Urothelium cell line (cell line): ENCODE results near the gene GALR1.
"Not testable (repeated sequence)": the region's sequence is repeated elsewhere in the genome, so short reads cannot be mapped to it uniquely, and the experiment has no call there.

Experiments used
- DNase-seq: peaks from one replicate; pipeline ENCODE4 v3.0.0; 2011; ENCODE audit warnings: low spot score, mixed read lengths
- FAIRE-seq: peaks from 2 replicates; lab custom pipeline; 2011; peaks lifted over from hg19 to GRCh38; lab: Jason Lieb, UNC

The GALR1 gene

DNA sequence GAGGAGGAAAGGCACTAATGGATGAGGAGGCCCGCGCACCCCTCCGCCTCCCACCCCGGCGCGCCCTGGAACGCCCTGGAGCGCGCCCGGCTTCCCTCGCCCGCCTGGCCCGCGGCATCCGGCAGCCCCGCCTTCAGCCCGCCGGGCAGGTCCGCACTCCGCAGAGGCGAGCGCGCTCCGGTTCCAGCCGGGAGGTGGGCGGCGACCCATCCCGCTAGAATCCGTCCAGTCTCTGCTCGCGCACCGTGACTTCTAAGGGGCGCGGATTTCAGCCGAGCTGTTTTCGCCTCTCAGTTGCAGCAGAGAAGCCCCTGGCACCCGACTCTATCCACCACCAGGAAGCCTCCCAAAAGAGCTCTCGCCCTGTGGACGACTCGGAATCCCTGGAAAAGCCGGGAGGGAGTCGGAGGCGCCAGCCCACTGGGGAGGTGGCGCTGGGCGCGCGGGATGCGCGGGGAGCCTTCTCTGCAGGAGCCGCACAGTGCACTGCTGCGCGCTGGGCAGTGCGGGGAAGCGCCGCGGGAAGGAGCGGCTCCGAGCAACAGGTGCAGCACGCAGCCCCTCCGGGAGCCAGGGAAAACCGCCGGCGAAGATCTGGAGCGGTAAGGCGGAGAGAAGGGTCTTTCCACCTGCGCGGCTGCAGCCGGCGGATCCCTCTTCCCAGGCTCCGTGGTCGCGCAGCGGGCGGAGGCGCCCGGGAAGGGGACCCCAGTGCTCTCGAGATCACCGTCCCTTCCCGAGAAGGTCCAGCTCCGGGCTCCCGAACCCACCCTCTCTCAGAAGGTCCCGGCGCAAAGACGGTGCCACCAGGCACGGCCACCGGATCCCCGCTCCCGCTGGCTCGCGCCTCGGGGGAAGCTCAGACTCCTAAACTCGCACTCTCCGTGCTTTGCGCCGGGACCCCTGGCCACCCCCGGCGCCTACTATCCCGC, at the start of gene GALR1:
GALR1 (plus strand) TSS at position 280 of the 932 bp plus-strand sequence. CDS start 701 bp downstream, outside the sequence.
- peak; percentile 64 for DNase-seq
- no peak for FAIRE-seq

DNA sequence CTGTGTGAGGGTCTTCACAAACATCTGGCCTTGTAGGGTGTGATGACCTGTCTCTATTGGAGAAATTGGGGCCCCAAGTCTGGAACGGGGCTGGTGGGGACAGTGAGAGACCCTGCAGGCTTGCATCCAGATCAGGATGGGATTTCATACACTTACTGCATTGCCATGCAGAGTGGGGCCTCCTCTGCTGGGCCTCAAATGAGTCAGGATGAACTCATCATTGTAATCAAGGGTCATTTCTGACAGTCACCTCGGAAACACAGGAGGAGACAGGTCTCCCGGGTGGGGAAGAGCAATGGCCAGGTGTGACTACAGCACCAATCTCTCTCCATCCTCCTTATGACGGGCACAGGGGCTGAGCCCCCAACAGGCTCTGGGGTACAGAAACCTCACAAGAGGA, 48.1 kb upstream of the GALR1 start:
- no peak for DNase-seq
- no peak for FAIRE-seq

DNA sequence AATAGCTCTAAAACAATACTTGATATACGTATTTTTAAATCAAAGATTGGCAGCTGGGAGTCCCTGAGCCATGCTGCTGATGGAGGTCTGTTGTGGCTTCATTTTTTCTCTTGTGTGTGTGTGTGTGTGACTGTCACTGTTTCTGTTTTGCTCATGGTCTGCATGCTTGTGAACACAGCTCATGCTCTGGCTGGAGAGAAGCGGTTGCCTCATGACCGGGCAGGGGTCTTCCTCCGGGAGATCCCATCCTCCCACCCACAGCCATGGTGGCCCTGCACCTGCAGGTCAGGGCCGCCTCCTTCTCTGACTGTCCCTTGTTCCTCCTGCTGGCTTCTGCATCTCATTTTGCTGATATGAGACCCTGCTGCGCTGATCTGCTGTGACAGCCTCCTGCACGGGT, 47.3 kb upstream of the GALR1 start:
- DNase-seq (no peak), FAIRE-seq (no peak)

GRCh38 chr18:77203071-77203470, 46.6 kb upstream of the GALR1 start:
- FAIRE-seq (no peak), DNase-seq (no peak)

DNA sequence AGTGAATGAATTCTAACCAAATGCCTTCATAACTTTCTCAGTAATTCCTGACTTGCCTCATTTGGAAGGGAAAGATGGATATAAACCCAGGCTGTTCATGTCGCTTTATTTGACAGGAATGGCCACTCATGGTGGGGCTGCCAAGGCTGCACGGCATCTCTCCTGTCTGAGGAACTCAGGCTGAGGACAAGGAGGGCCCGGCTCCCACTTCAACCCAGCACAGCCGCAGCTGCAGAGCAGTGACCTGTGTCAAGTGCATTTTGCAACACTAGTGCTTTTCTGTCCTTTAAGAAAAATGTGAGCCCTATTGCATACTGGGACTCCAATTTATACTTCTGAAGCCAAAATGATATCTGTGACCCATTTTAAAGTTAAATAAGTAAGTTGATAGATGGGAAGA, 45.8 kb upstream of the GALR1 start:
- FAIRE-seq (no peak), DNase-seq (no peak)

DNA sequence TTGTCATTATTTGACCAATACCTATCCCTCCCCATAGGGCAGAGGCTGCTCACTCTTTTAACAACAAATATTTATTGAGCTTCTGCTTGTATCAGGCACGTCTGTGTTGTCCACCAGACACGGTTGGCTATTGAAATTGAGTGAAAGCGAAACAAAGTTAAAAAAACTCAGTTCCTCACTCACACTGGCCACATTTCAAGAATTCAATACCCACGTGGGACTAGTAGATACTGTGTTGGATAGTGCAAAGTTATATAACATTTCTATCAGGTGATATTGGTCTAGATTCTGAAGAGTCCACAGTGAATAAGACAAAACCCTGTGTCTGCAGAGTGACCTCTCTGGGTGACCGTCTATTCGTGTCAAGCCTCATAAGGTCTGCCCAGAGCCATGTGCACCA, 43.9 kb upstream of the GALR1 start:
- FAIRE-seq: no peak
- DNase-seq: no peak

DNA sequence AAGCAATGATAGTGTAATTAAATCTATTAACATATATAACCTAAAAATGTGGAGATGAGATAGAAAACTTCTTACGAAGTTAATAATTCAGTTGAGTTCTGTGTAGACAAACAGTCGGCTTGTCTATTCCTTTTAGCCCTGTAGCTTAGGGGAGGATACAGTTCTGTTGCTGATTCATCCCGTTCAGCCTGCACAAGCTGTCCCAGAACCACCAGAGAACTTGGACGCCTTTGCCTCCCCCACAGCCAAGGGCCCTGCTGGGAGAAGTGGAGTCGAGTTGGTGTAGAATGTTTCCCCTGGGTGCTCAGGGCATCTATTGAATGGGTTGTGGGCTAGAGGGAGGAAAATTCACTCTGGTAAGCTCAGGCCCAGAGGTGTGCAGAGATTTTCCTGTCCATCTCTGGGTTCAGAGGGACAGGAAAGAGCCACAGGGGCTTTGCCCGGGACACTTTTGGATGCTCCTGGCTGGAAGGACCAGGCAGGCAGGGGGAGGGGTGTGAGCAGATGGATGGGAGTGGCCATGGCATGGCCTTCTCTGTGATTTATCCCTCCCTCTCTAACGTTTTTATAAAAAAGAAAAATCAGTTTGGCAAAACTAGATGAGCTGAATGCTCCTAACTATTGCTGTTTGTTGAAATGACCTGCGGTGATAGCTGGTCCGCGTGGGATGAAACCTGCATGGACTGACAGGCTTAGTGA, 42.8 kb upstream of the GALR1 start:
- FAIRE-seq: no peak
- DNase-seq: peak; percentile 77

DNA sequence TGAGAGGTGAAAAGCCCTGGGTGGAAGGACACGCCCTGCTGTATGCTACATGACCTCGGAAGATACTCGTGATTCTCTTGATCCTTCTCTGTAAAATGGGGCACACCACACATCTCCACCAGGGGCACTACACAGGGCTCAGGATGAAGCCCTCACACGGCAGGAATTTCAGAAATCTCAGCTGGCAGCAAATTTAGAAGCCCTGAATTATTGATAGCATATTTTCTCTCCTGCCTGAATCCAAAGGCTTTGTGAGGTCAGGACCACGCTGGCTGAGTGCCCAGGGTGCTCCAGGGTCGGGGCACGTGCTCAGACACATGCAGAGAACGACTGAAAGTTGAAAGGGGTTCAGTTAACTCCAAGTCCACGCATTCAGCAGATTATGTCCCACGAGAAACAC, 42.1 kb upstream of the GALR1 start:
- DNase-seq (peak; percentile 85), FAIRE-seq (peak; percentile 53)

DNA sequence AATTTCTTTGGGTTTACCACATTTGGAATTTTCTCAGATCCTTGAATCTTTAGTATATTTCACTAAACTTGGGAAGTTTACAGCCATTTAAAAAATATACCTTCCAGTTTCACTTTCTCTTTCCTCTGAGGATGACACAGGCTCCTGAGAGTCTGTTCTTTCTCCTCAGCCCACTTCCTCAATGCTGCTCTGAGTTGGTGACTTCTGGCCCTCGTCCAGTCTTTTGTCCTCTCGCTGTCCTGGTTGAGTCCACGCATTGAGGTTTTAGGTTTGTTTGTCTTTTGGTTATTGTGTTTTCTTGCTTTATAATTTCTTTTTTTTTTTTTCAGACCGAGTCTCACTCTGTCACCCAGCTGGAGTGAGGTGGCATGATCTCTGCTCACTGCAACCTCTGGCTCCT, 40.7 kb upstream of the GALR1 start:
- FAIRE-seq (no peak), DNase-seq (peak; percentile 71)

DNA sequence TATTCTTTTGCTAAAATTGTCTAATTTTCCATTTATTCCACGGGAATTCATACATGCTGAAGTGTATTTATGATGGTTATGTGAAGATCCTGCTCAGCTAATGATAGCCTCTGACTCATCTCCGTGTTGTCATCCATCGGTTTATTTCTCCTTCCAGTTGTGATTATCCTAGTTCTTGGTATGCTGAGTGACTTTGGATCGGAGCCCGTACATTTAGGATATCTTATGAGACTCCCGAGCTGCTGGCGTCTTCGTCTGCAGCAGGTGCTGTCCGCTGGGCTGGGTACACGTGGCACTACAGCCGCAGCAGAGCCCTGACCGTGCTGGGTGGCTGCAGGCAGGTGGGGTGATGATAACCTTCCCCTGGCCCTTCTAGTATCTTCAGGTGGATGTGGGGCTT, 40.1 kb upstream of the GALR1 start:
- DNase-seq: peak; percentile 37
- no peak for FAIRE-seq

GRCh38 chr18:77210249-77210648, 39.4 kb upstream of the GALR1 start:
- DNase-seq (no peak), FAIRE-seq (no peak)

DNA sequence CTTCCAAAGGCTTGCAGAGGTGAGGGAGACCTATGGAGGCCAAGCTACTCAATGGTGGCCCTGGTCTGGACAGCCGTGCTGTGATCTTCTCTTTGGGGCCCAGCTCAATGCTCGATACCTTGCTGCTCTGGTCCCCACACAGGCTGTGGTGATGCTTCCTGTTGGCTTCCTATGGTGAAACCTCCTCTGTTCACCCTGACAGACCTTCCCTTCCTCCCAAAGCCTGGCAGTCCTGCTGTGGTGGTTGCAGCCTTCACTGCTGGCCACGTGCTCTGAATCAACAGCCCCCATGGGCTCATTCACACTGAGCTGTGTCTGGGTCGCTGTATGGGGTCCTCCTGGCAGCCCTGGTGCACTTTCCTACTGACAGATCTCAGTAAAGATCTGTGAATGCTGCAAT, 31.0 kb upstream of the GALR1 start:
- FAIRE-seq: no peak
- DNase-seq: no peak

GRCh38 chr18:77220726-77221125, 28.9 kb upstream of the GALR1 start:
- no peak for DNase-seq
- FAIRE-seq: no peak

DNA sequence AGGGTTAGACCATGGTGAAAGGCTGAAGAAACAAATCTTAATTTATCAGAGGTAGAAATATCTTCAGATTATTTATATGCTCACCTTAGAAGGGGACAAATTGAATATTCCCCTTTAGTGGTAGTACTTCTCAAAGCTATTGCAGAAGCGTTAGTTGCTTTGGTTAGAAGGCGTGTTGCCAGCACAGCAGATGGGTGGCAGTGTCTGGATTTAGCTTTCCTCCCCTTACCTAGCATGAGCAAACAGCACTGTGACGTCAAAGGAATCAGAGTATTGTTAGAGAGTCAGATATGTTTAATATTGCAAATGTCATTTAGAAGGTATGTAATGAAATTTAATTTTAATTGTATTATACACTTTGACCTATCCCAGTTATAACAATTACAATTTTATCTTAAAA, 27.2 kb upstream of the GALR1 start:
- no peak for DNase-seq
- FAIRE-seq: no peak

DNA sequence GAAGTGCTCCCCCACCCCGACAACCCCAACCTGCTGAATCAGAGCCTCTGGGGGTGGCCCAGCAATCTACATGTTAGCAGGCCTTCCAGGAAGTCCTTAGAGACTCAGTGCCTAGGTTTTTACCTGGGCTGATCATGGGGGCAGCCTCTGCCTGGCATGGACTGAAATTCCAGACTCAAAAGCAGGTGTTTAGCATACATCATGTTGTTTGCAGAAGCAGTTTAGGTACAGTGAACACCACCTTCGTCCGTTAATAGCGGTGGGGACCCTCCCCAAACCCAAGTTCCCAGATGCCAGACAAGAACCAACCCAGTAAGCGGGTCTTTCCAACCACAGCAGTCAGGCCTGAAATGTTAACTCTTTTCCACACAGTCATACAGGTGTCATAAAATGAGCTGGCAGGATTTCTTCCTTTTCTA, 26.4 kb upstream of the GALR1 start:
- DNase-seq (peak; percentile 23), FAIRE-seq (no peak)

DNA sequence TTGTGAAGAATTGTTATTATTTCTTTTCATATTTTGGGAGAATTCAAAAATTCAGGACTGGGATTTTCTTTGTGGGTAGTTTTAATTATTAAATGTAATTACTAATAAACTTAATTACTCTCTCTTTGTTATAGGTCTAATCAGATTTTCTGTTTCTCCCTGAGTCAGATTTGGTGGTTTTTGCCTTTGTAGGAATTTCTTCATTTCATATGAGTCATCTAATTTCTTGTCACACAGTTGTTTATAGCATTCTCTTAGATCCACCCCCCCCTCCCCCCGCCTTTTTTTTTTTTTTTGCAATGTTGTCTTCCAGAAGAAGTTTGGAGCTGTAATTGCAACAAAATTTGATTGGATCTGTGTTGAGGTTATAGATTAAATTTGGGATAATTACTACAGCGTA, 26.0 kb upstream of the GALR1 start:
- DNase-seq: peak; percentile 59

GRCh38 chr18:77230645-77231044, 19.0 kb upstream of the GALR1 start:
- FAIRE-seq (no peak), DNase-seq (no peak)

More for the DNA sequence above, 26.0 kb upstream of the GALR1 start:
- FAIRE-seq: no peak

DNA sequence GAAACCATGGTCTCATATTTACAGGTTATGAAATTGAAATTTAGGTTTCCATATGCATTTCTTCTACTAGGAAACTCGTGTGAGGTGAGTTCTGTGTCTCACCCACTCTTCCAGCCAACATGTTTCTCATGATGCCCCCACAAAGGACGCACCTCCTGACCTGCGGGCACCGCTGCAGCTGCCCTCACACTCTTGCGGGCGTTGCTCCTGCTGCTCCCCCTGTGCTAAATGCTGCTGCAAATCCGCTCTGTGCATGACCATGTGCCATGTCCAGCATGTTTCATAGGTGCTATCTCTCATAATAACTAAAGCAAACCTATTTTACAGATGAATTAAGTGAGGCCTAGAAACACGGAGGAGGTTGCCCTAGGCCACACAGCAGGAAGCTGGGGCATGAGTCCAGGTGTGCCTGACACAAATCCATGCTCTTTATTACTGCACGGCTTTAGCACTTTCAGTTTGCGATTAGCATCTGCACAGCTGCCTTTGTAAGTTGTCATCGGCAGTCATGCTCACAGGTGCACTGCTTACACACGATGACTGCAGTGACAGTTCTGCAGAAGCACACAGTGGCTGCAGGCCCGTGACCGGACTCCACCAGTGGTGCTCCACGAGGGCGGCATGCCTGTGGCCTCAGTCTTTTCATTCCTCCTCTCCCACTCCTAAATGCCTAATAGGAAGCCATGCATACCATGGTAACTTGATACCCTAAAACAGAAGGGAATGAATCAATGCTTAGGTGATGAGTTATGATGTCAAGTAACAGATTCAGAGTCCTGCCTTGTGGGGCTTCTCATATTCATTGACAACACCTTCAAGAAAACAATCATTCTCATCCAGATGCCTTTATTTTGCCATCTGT, 14.9 kb upstream of the GALR1 start:
- no peak for FAIRE-seq
- DNase-seq: no peak

DNA sequence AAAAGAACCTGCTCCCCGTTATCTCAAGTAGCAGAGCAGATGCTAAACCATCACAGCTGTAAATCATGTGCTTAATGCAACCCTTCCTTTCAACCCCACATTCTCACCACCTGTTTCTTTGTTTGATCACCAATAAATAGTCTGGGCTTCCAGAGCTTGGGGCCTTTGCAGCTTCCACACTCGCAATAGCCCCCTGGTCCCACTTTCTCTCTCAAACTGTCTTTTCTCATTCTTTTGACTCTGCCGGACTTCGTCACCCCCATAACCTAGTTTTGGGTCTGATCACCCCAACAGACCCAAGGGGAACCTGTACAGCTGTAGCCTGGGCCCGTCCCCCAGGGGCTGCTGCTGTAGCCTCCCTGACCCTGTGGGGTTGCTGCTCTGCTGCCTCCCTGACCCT, 10.4 kb upstream of the GALR1 start:
- not testable (repeated sequence) for FAIRE-seq, DNase-seq

DNA sequence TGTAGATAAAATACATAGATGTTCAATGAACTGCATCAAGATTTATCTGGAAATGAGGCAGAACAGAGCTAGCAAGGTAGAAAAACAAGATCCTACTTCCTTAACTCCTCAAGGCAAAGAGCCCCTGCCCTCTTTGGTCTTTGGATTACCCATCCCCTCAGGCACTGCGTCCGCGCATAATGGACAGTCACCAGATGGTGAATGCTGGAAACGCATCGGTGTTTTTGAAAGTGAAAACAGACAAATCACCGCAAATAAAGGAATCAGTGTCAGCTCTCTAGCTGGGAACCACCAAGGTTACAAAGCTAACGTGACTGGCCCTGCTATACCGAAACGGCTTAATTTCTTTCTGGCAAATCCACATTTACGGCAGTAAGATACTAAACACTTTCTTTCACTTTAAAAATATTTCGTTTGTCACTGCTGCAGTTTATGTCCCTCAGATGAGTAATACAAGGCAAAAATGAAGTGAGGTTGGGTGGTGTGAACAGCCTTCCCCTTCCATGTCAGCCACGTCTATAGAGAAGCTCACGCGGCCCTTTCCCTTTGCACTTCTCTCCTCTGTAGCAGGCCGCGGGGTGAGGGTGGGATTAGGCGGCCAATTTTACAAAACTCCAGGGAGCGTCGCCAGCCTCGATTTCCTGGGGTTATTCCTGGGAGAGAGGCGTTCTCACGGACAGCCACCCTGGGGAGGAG, 627 bp upstream of the GALR1 start:
- peak; percentile 21 for DNase-seq
- no peak for FAIRE-seq
